H1 (cell line): ENCODE measurements around the gene SETD1B. TPM values are rescaled to one million over a fixed set of nuclear protein-coding genes. Genes with fewer than 3 reads are reported as not detected.
A peak's percentile ranks its signal among the peaks of the same experiment; 100 is the strongest.

Source experiments
- BCL11A ChIP-seq, 2 experiments: IDR thresholded peaks; one replicate each; pipeline ENCODE4 v1.6.1; 2011; ENCODE audit warnings: low read depth in 2 of 2, low read length in 2 of 2, mild to moderate bottlenecking in 2 of 2
- CBX8 ChIP-seq: fragments of 300-800, 300-1000 bp; sonication (generic); IDR thresholded peaks from 2 replicates; pipeline ENCODE4 v1.7.1; 2016; ENCODE audit warnings: low read depth, low read length, borderline replicate concordance
- CHD2 ChIP-seq: IDR thresholded peaks from 2 replicates; pipeline ENCODE4 v1.6.1; 2012; ENCODE audit warnings: low read length, improper control_type of control experiment
- CTCF ChIP-seq, 3 experiments: IDR thresholded peaks; 1 replicate in 2 of 3; 2 replicates in 1 of 3; pipeline versions ENCODE4 v1.5.1 to v1.6.1; 2011; ENCODE audit warnings: low read length in 3 of 3, mild to moderate bottlenecking in 3 of 3, inconsistent platforms in 2 of 3, low read depth in 1 of 3, moderate library complexity in 1 of 3; ENCODE audit not compliant: insufficient read depth in 1 of 3; ENCODE audit errors: control extremely low read depth in 1 of 3
- EGR1 ChIP-seq: IDR thresholded peaks from 2 replicates; pipeline ENCODE4 v1.6.1; 2011; ENCODE audit warnings: low read depth, low read length, borderline replicate concordance
- EZH2 ChIP-seq: fragments of 200-600 bp; sonication (generic); IDR thresholded peaks from 2 replicates; pipeline ENCODE4 v1.7.1; 2012; ENCODE audit warnings: low read depth, mild to moderate bottlenecking, moderate library complexity, low read length, inconsistent platforms; ENCODE audit not compliant: severe bottlenecking
- GTF2F1 ChIP-seq: IDR thresholded peaks from 2 replicates; pipeline ENCODE4 v1.6.1; 2012; ENCODE audit warnings: low read depth, low read length, improper control_type of control experiment, borderline replicate concordance
- JUND ChIP-seq: IDR thresholded peaks from 2 replicates; pipeline ENCODE4 v1.6.1; 2011; ENCODE audit warnings: mild to moderate bottlenecking, improper control_type of control experiment, low read length
- KDM5A ChIP-seq: fragments of 200-600 bp; IDR thresholded peaks from 2 replicates; pipeline ENCODE4 v1.7.1; 2012; ENCODE audit warnings: mild to moderate bottlenecking, low read length, inconsistent platforms, mixed read lengths
- MAFK ChIP-seq: IDR thresholded peaks from 2 replicates; pipeline ENCODE4 v1.6.1; 2012; ENCODE audit warnings: low read depth, mild to moderate bottlenecking, improper control_type of control experiment, low read length
- NRF1 ChIP-seq: IDR thresholded peaks from 2 replicates; pipeline ENCODE4 v1.6.1; 2011; ENCODE audit warnings: mild to moderate bottlenecking, low read depth, low read length, improper control_type of control experiment
- PHF8 ChIP-seq: fragments of 200-600 bp; sonication (generic); conservative IDR thresholded peaks from 2 replicates; pipeline ENCODE4 v1.7.1; 2012; ENCODE audit warnings: low read depth, mild to moderate bottlenecking, inconsistent platforms, low read length, moderate library complexity
- POLR2AphosphoS5 ChIP-seq: IDR thresholded peaks from 2 replicates; pipeline ENCODE4 v1.6.1; 2011; ENCODE audit warnings: low read depth, low read length
- RAD21 ChIP-seq, 2 experiments: IDR thresholded peaks in 1 of 2; conservative IDR thresholded peaks in 1 of 2; 2 replicates each; pipeline ENCODE4 v1.6.1; 2011; ENCODE audit warnings: low read depth in 2 of 2, low read length in 2 of 2, improper control_type of control experiment in 1 of 2, inconsistent platforms in 1 of 2, mild to moderate bottlenecking in 1 of 2, moderate library complexity in 1 of 2
- RBBP5 ChIP-seq: IDR thresholded peaks from 2 replicates; pipeline ENCODE4 v1.7.1; 2012; ENCODE audit warnings: low read depth, mild to moderate bottlenecking, inconsistent platforms, low read length, moderate library complexity, borderline replicate concordance
- RFX5 ChIP-seq: IDR thresholded peaks from 2 replicates; pipeline ENCODE4 v1.6.1; 2011; ENCODE audit warnings: low read depth, low read length, improper control_type of control experiment, borderline replicate concordance
- SIRT6 ChIP-seq: IDR thresholded peaks from one replicate; pipeline ENCODE4 v1.7.1; 2012; ENCODE audit warnings: low read length, inconsistent platforms
- SRF ChIP-seq: IDR thresholded peaks from 2 replicates; pipeline ENCODE4 v1.6.1; 2011; ENCODE audit warnings: mild to moderate bottlenecking, low read depth, low read length, moderate library complexity
- SUZ12 ChIP-seq: fragments of 200-600 bp; sonication (generic); IDR thresholded peaks from 2 replicates; pipeline ENCODE4 v1.6.1; 2012; ENCODE audit warnings: mild to moderate bottlenecking, inconsistent platforms, low read length, moderate library complexity, mixed read lengths
- TAF7 ChIP-seq: optimal IDR thresholded peaks from 2 replicates; pipeline ENCODE3; 2011; ENCODE audit warnings: low read depth, mild to moderate bottlenecking, inconsistent platforms, low read length, moderate library complexity, borderline replicate concordance
- TEAD4 ChIP-seq: IDR thresholded peaks from 2 replicates; pipeline ENCODE4 v1.6.1; 2012; ENCODE audit warnings: low read depth, low read length, inconsistent platforms, mixed read lengths
- YY1 ChIP-seq: IDR thresholded peaks from 2 replicates; pipeline ENCODE4 v1.6.1; 2011; ENCODE audit warnings: low read depth, mild to moderate bottlenecking, low read length
- polyA plus RNA-seq, 7 experiments: library from polyadenylated mRNA; depleted of rRNA in 3 of 7; stranded (reverse) in 5 of 7; unstranded in 2 of 7; fragments of >200 nt in 5 of 7; fragments of 200-250 nt in 2 of 7; gene quantifications; 1 replicate in 5 of 7; 2 replicates in 1 of 7; 4 replicates in 1 of 7; pipeline versions ENCODE4 v1.2.1 to v1.2.3, GENCODE V29; 2011 to 2013; ENCODE audit warnings: missing spikeins in 2 of 7, mixed read lengths in 2 of 7
- total RNA-seq: library from RNA; stranded (reverse); fragmentation: NEBNext Ultra II Directional; extraction: Animal tissue kit (Norgen Biotek cat#: 25700); gene quantifications from 2 replicates; pipeline ENCODE4 v1.2.1, GENCODE V29; 2021

Gene SETD1B
- total and polyA plus RNA-seq, 2 of the 8 experiments (the other 6 are each of a cell fraction or from before 2014, with no cell fraction given): 1.3 to 17.7 TPM

GRCh38 chr12:121799842-121800693, 3.7 kb upstream of the SETD1B start (continued):
- TF ChIP-seq TAF7 (no peak), CHD2 (no peak), KDM5A (no peak), EGR1 (peak; percentile 40; the same call in 1 of the 2 replicates), CTCF (IDR thresholded peaks at IDR 0.05; ENCODE audit: control extremely low read depth in 1 of 3, insufficient read depth in 1 of 3, low read depth in 1 of 3, low read length in 3 of 3) (no peak), SRF (no peak), SIRT6 (no peak), JUND (0 out of 2 replicates have a peak, but pooled peaks have one; percentile 22), RAD21 (IDR thresholded peaks at IDR 0.05 in 1 of 2, conservative IDR thresholded peaks at IDR 0.05 in 1 of 2; ENCODE audit: low read depth in 2 of 2, low read length in 2 of 2) (no peak), POLR2AphosphoS5 (peak; percentile 31; the same call in 1 of the 2 replicates), YY1 (no peak), MAFK (no peak), PHF8 (peak; percentile 36; the same call in 1 of the 2 replicates), RFX5 (no peak), CBX8 (no peak), GTF2F1 (no peak), SUZ12 (no peak), EZH2 (no peak), NRF1 (no peak), TEAD4 (no peak), RBBP5 (no peak), BCL11A (IDR thresholded peaks at IDR 0.05; ENCODE audit: low read depth in 2 of 2, low read length in 2 of 2) (no peak)
